Uterus (tissue), 4 donors: ENCODE measurements around the gene ADGRG6. TPM values are rescaled to one million over a fixed set of nuclear protein-coding genes. Genes with fewer than 3 reads are reported as not detected.

Source experiments
- DNase-seq, 2 donors: peaks; one replicate each; pipeline ENCODE4 v3.0.0-alpha.2; 2019 to 2020
- H3K27ac ChIP-seq, 2 donors: fragments of 200-600 bp; sonication (generic); 1 replicate in 1 of 2; 2 replicates in 1 of 2; pipeline ENCODE4 v1.5.1; 2016 to 2018
- H3K27me3 ChIP-seq, 2 donors: fragments of 200-600 bp; sonication (generic); one replicate each; pipeline ENCODE4 v1.5.1; 2018 to 2019; ENCODE audit warnings: control low read depth in 1 of 2
- H3K36me3 ChIP-seq, 2 donors: fragments of 200-600 bp; sonication (generic); one replicate each; pipeline ENCODE4 v1.5.1; 2019; ENCODE audit warnings: control low read depth in 1 of 2
- H3K4me1 ChIP-seq, 2 donors: fragments of 200-600 bp; sonication (generic); one replicate each; pipeline ENCODE4 v1.5.1; 2018 to 2019; ENCODE audit warnings: control low read depth in 1 of 2
- H3K4me3 ChIP-seq, 2 donors: fragments of 200-600 bp; sonication (generic); 1 replicate in 1 of 2; 2 replicates in 1 of 2; pipeline ENCODE4 v1.5.1; 2018 to 2019; ENCODE audit warnings: mild to moderate bottlenecking in 1 of 2
- H3K9me3 ChIP-seq, 2 donors: fragments of 200-600 bp; sonication (generic); one replicate each; pipeline ENCODE4 v1.5.1; 2019; ENCODE audit warnings: control low read depth in 1 of 2
- CTCF ChIP-seq, 4 experiments: fragments of 200-600 bp in 2 of 4; fragments of 450-650 bp in 2 of 4; sonication (generic) in 2 of 4; IDR thresholded peaks; one replicate each; pipeline ENCODE4 v1.5.1; 2016 to 2019; ENCODE audit warnings: antibody characterized with exemption in 4 of 4, mild to moderate bottlenecking in 2 of 4, moderate library complexity in 1 of 4
- POLR2A ChIP-seq, 2 donors: fragments of 450-650 bp; IDR thresholded peaks; one replicate each; pipeline ENCODE4 v1.6.1; 2016; ENCODE audit warnings: antibody characterized with exemption in 2 of 2, mild to moderate bottlenecking in 1 of 2, moderate library complexity in 1 of 2
- intact Hi-C: fragments of 100-400 bp; cut with DNase I; formaldehyde crosslinking; loops from one replicate; pipeline ENCODE4 v1.15.1; 2023; ENCODE audit warnings: low total_unique reads
- total RNA-seq, 4 donors: library from RNA; depleted of rRNA in 3 of 4; stranded (reverse); fragments of >200 nt in 3 of 4; gene quantifications; one replicate each; pipeline versions ENCODE4 v1.1.0 to v1.2.4, GENCODE V29; 2014 to 2023
- donor health status: DM: yes; HTN: yes; CAD: no.

ADGRG6 gene
- total RNA-seq, 4 donors from 2014 or later, result 3.6 to 23.8 (median 9.5) TPM

GRCh38 chr6:142356201-142356883 is 54.5 kb downstream of the ADGRG6 start:
- intact Hi-C loops, result no loop called here

GRCh38 chr6:142356884-142357225 is 55.0 kb downstream of the ADGRG6 start:
- Histone ChIP-seq H3K27ac (no peak overlapping the region), H3K9me3 (no peaks in the 10 kb centered on the region), H3K4me1 (no peaks in the 10 kb centered on the region), H3K4me3 (no peak overlapping the region), H3K27me3 (no peaks in the 10 kb centered on the region), H3K36me3 (no peaks in the 10 kb centered on the region)
- DNase-seq, result no peak
- TF ChIP-seq CTCF (IDR thresholded peaks at IDR 0.05) (no peak), POLR2A (IDR thresholded peaks at IDR 0.05) (no peak)
- intact Hi-C loops, result no loop called here

More at GRCh38 chr6:142356201-142356883, 54.5 kb downstream of the ADGRG6 start:
- H3K27me3 ChIP-seq, result no peaks in the 10 kb centered on the region
- H3K9me3 ChIP-seq, result no peaks in the 10 kb centered on the region
- no peak overlapping the region for H3K27ac ChIP-seq
- TF ChIP-seq POLR2A (IDR thresholded peaks at IDR 0.05) (no peak), CTCF (IDR thresholded peaks at IDR 0.05) (no peak)
- DNase-seq, result no peak
- no peaks in the 10 kb centered on the region for H3K4me1 ChIP-seq
- H3K36me3 ChIP-seq, result no peaks in the 10 kb centered on the region
- H3K4me3 ChIP-seq, result no peak overlapping the region

- H3K27me3 ChIP-seq, result no peaks in the 10 kb centered on the region
- no peaks in the 10 kb centered on the region for H3K4me1 ChIP-seq
- H3K27ac ChIP-seq, result no peak overlapping the region
- intact Hi-C loops, result no loop called here
- H3K9me3 ChIP-seq, result no peaks in the 10 kb centered on the region
- no peak overlapping the region for H3K4me3 ChIP-seq
- no peak for TF ChIP-seq POLR2A (IDR thresholded peaks at IDR 0.05)
- no peak for DNase-seq
- H3K36me3 ChIP-seq, result no peaks in the 10 kb centered on the region
These were observed 56.1 kb downstream of the ADGRG6 start for GRCh38 chr6:142357879-142358278.

GRCh38 chr6:142359271-142359960 is 57.6 kb downstream of the ADGRG6 start:
- intact Hi-C loops, result no loop called here
- TF ChIP-seq POLR2A (IDR thresholded peaks at IDR 0.05) (no peak), CTCF (IDR thresholded peaks at IDR 0.05) (no peak)
- Histone ChIP-seq H3K4me3 (no peak overlapping the region), H3K4me1 (no peaks in the 10 kb centered on the region), H3K36me3 (no peaks in the 10 kb centered on the region), H3K9me3 (no peaks in the 10 kb centered on the region), H3K27ac (no peak overlapping the region), H3K27me3 (no peaks in the 10 kb centered on the region)
- no peak for DNase-seq

- no peaks in the 10 kb centered on the region for H3K4me1 ChIP-seq
- TF ChIP-seq POLR2A (IDR thresholded peaks at IDR 0.05) (no peak), CTCF (IDR thresholded peaks at IDR 0.05) (no peak)
- no peak overlapping the region for H3K4me3 ChIP-seq
- H3K27me3 ChIP-seq, result no peaks in the 10 kb centered on the region
- H3K27ac ChIP-seq, result no peak overlapping the region
- intact Hi-C loops, result no loop called here
- H3K9me3 ChIP-seq, result no peaks in the 10 kb centered on the region
- H3K36me3 ChIP-seq, result no peaks in the 10 kb centered on the region
- DNase-seq, result no peak
These were observed 59.5 kb downstream of the ADGRG6 start for GRCh38 chr6:142361345-142361744.
